Liver (tissue), 9 donors: ENCODE results near the gene AGAP2. TPM values are rescaled to one million over a fixed set of nuclear protein-coding genes. Genes with fewer than 3 reads are reported as not detected.

Experiments
- DNase-seq: peaks from one replicate; pipeline ENCODE4 v3.0.0-alpha.2; 2017; ENCODE audit warnings: low spot score
- H3K27ac ChIP-seq, 2 donors: one replicate each; pipeline ENCODE4 v1.7.0; 2013; ENCODE audit warnings: inconsistent platforms in 2 of 2, low read length in 2 of 2, control low read depth in 1 of 2, low read depth in 1 of 2, mild to moderate bottlenecking in 1 of 2
- H3K27me3 ChIP-seq, 4 donors: one replicate each; pipeline versions ENCODE4 v1.6.1 to v1.7.0; 2013; ENCODE audit warnings: low read length in 3 of 4, inconsistent platforms in 1 of 4, mild to moderate bottlenecking in 1 of 4, moderate library complexity in 1 of 4; ENCODE audit not compliant: control insufficient read depth in 4 of 4, insufficient read depth in 4 of 4
- H3K36me3 ChIP-seq, 4 donors: one replicate each; pipeline versions ENCODE4 v1.6.1 to v1.7.0; 2013; ENCODE audit warnings: low read length in 3 of 4, mild to moderate bottlenecking in 3 of 4, low read depth in 1 of 4, moderate library complexity in 1 of 4; ENCODE audit not compliant: control insufficient read depth in 4 of 4, insufficient read depth in 3 of 4
- H3K4me1 ChIP-seq, 4 donors: one replicate each; pipeline versions ENCODE4 v1.6.1 to v1.7.0; 2013; ENCODE audit warnings: low read length in 3 of 4, mild to moderate bottlenecking in 3 of 4, moderate library complexity in 1 of 4; ENCODE audit not compliant: control insufficient read depth in 4 of 4, insufficient read depth in 4 of 4
- H3K4me3 ChIP-seq, 3 donors: one replicate each; pipeline versions ENCODE4 v1.6.1 to v1.7.0; 2013; ENCODE audit warnings: low read length in 3 of 3, control low read depth in 1 of 3, low read depth in 1 of 3, mild to moderate bottlenecking in 1 of 3
- H3K9ac ChIP-seq, 2 donors: one replicate each; pipeline ENCODE4 v1.7.0; 2013; ENCODE audit warnings: low read length in 2 of 2, mild to moderate bottlenecking in 2 of 2, moderate library complexity in 2 of 2, control low read depth in 1 of 2, low read depth in 1 of 2
- H3K9me3 ChIP-seq, 4 donors: one replicate each; pipeline versions ENCODE4 v1.6.1 to v1.7.0; 2013; ENCODE audit warnings: low read length in 3 of 4; ENCODE audit not compliant: control insufficient read depth in 4 of 4
- ATF3 ChIP-seq: IDR thresholded peaks from 2 replicates; pipeline ENCODE4 v1.6.1; 2016; ENCODE audit warnings: antibody characterized with exemption
- CTCF ChIP-seq: fragments of 150-350 bp; IDR thresholded peaks from 2 replicates; pipeline ENCODE4 v1.5.1; 2017; ENCODE audit warnings: improper control_type of control experiment, low read depth, low read length; ENCODE audit not compliant: missing input control
- EGR1 ChIP-seq, 2 donors: IDR thresholded peaks; 2 replicates each; pipeline ENCODE4 v1.6.1; 2016 to 2018; ENCODE audit warnings: antibody characterized with exemption in 2 of 2, low read depth in 2 of 2
- FOXA1 ChIP-seq: IDR thresholded peaks from 2 replicates; pipeline ENCODE4 v1.6.1; 2016; ENCODE audit warnings: antibody characterized with exemption
- FOXA2 ChIP-seq: IDR thresholded peaks from 2 replicates; pipeline ENCODE4 v1.6.1; 2016; ENCODE audit warnings: antibody characterized with exemption
- GABPA ChIP-seq, 2 donors: IDR thresholded peaks in 1 of 2; conservative IDR thresholded peaks in 1 of 2; 2 replicates each; pipeline ENCODE4 v1.6.1; 2016; ENCODE audit warnings: antibody characterized with exemption in 2 of 2, mild to moderate bottlenecking in 1 of 2, moderate library complexity in 1 of 2
- HNF4A ChIP-seq, 2 donors: conservative IDR thresholded peaks; 2 replicates each; pipeline ENCODE4 v1.6.1; 2016; ENCODE audit warnings: antibody characterized with exemption in 2 of 2, mild to moderate bottlenecking in 2 of 2
- HNF4G ChIP-seq: IDR thresholded peaks from 2 replicates; pipeline ENCODE4 v1.6.1; 2016; ENCODE audit warnings: antibody characterized with exemption
- JUND ChIP-seq, 2 donors: IDR thresholded peaks; 2 replicates each; pipeline ENCODE4 v1.6.1; 2016; ENCODE audit warnings: antibody characterized with exemption in 2 of 2
- MAX ChIP-seq: IDR thresholded peaks from 2 replicates; pipeline ENCODE4 v1.6.1; 2016; ENCODE audit warnings: antibody characterized with exemption
- NR2F2 ChIP-seq: IDR thresholded peaks from 2 replicates; pipeline ENCODE4 v1.6.1; 2016; ENCODE audit warnings: antibody characterized with exemption
- RAD21 ChIP-seq, 2 donors: IDR thresholded peaks; 2 replicates each; pipeline ENCODE4 v1.6.1; 2016; ENCODE audit warnings: antibody characterized with exemption in 2 of 2, mild to moderate bottlenecking in 2 of 2
- RXRA ChIP-seq, 2 donors: IDR thresholded peaks; 2 replicates each; pipeline ENCODE4 v1.6.1; 2017 to 2018; ENCODE audit warnings: antibody characterized with exemption in 2 of 2, mild to moderate bottlenecking in 1 of 2
- SP1 ChIP-seq: IDR thresholded peaks from 2 replicates; pipeline ENCODE4 v1.6.1; 2018; ENCODE audit warnings: antibody characterized with exemption, mild to moderate bottlenecking
- TAF1 ChIP-seq: conservative IDR thresholded peaks from 2 replicates; pipeline ENCODE4 v1.6.1; 2016; ENCODE audit warnings: antibody characterized with exemption, mild to moderate bottlenecking
- YY1 ChIP-seq: IDR thresholded peaks from 2 replicates; pipeline ENCODE4 v1.6.1; 2016; ENCODE audit warnings: antibody characterized with exemption, mild to moderate bottlenecking
- WGBS: extraction: QIAGEN DNeasy Blood & Tissue Kit; methylation state at CpG from one replicate; pipeline ENCODE4 v1.1.7; 2013; 5-methylcytosine and 5-hydroxymethylcytosine counted together
- polyA plus RNA-seq, 2 donors: library from polyadenylated mRNA; stranded (reverse) in 1 of 2; unstranded in 1 of 2; fragments of 200-250 nt in 1 of 2; fragments of >200 nt in 1 of 2; fragmentation: Nextera tagmentation in 1 of 2; extraction: Ambion mirVana in 1 of 2; gene quantifications; one replicate each; pipeline versions ENCODE4 v1.2.1 to v1.2.3, GENCODE V29; 2013 to 2015
- total RNA-seq, 2 donors: library from RNA; depleted of rRNA; stranded (reverse); fragments of >200 nt; gene quantifications; one replicate each; pipeline ENCODE4 v1.2.3, GENCODE V29; 2014
- TF ChIP-seq, protein P1 (sequence below): IDR thresholded peaks from 2 replicates; pipeline ENCODE4 v1.6.1; 2016; ENCODE audit warnings: antibody characterized with exemption, mild to moderate bottlenecking
- TF ChIP-seq, protein P2 (sequence below): IDR thresholded peaks from 2 replicates; pipeline ENCODE4 v1.6.1; 2016; ENCODE audit warnings: antibody characterized with exemption
- donor health status: healthy.
- donor health status: healthy.
- donor health status: healthy.
- donor health status: healthy.
- donor health status: healthy.

The AGAP2 gene
- total and polyA plus RNA-seq, 4 donors: 0.18 to 1.7 (median 0.64) TPM

- H3K9ac ChIP-seq: no peak overlapping the region
- DNase-seq: no peak
- peak overlapping the region; percentile 9 to 31 (median 9) for H3K4me3 ChIP-seq
- H3K27me3 ChIP-seq: no peaks in the 10 kb centered on the region
- H3K36me3 ChIP-seq: peaks cover 6 to 21% (median 14%) of the 10 kb centered on the region in 4 donors
- TF ChIP-seq SP1 (no peak), CTCF (no peak), TAF1 (no peak), RAD21 (IDR thresholded peaks at IDR 0.05) (no peak), EGR1 (IDR thresholded peaks at IDR 0.05; ENCODE audit: low read depth in 2 of 2) (no peak), JUND (IDR thresholded peaks at IDR 0.05) (no peak), GABPA (IDR thresholded peaks at IDR 0.05 in 1 of 2, conservative IDR thresholded peaks at IDR 0.05 in 1 of 2) (no peak), FOXA2 (no peak), NR2F2 (no peak), HNF4G (no peak), FOXA1 (no peak), HNF4A (conservative IDR thresholded peaks at IDR 0.05) (no peak), RXRA (IDR thresholded peaks at IDR 0.05) (no peak), YY1 (no peak), ATF3 (no peak), MAX (no peak)
- TF ChIP-seq, protein P1, sequence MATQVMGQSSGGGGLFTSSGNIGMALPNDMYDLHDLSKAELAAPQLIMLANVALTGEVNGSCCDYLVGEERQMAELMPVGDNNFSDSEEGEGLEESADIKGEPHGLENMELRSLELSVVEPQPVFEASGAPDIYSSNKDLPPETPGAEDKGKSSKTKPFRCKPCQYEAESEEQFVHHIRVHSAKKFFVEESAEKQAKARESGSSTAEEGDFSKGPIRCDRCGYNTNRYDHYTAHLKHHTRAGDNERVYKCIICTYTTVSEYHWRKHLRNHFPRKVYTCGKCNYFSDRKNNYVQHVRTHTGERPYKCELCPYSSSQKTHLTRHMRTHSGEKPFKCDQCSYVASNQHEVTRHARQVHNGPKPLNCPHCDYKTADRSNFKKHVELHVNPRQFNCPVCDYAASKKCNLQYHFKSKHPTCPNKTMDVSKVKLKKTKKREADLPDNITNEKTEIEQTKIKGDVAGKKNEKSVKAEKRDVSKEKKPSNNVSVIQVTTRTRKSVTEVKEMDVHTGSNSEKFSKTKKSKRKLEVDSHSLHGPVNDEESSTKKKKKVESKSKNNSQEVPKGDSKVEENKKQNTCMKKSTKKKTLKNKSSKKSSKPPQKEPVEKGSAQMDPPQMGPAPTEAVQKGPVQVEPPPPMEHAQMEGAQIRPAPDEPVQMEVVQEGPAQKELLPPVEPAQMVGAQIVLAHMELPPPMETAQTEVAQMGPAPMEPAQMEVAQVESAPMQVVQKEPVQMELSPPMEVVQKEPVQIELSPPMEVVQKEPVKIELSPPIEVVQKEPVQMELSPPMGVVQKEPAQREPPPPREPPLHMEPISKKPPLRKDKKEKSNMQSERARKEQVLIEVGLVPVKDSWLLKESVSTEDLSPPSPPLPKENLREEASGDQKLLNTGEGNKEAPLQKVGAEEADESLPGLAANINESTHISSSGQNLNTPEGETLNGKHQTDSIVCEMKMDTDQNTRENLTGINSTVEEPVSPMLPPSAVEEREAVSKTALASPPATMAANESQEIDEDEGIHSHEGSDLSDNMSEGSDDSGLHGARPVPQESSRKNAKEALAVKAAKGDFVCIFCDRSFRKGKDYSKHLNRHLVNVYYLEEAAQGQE: no peak
- TF ChIP-seq, protein P2, sequence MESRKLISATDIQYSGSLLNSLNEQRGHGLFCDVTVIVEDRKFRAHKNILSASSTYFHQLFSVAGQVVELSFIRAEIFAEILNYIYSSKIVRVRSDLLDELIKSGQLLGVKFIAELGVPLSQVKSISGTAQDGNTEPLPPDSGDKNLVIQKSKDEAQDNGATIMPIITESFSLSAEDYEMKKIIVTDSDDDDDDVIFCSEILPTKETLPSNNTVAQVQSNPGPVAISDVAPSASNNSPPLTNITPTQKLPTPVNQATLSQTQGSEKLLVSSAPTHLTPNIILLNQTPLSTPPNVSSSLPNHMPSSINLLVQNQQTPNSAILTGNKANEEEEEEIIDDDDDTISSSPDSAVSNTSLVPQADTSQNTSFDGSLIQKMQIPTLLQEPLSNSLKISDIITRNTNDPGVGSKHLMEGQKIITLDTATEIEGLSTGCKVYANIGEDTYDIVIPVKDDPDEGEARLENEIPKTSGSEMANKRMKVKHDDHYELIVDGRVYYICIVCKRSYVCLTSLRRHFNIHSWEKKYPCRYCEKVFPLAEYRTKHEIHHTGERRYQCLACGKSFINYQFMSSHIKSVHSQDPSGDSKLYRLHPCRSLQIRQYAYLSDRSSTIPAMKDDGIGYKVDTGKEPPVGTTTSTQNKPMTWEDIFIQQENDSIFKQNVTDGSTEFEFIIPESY: no peak
- H3K9me3 ChIP-seq: no peaks in the 10 kb centered on the region
- 48% methylated on average over 10 of the region's 10 CpGs for WGBS
- H3K27ac ChIP-seq: no peak overlapping the region
- peaks cover 5 to 20% (median 15%) of the 10 kb centered on the region in 4 donors for H3K4me1 ChIP-seq
Observed at GRCh38 chr12:57693317-57693658, 45.3 kb downstream of the AGAP2 start.
